Fibroblast of skin of left biceps (primary cell): ENCODE data around the gene TNK1.
A peak's percentile ranks its signal among the peaks of the same experiment; 100 is the strongest.

Source experiments
- DNase-seq, 2 experiments: peaks; one replicate each; pipeline ENCODE4 v3.0.0-alpha.2; 2013; ENCODE audit warnings: low read depth in 2 of 2

TNK1 gene

DNA sequence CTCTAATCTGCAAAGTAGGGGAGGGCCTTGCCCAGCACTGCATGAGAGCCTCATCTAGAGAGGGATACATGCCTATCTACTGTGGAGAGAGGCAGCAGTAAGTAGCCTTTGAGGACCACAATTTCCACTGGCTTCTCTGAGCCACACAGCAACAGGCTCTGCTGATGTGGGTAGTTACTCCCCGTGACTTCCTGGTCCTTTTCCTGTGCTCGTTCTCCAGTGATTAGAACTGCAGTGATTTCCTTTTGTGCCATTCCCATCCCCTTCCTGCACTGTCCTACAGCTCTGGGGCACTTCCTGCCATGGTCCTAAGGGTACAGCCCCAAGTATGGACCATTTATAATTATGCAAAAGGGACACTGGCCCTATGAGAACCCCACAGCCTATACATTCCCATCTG lies 10.4 kb downstream of the TNK1 start:
- DNase-seq = no peak

GRCh38 chr17:7392696-7393612 lies 12.1 kb downstream of the TNK1 start:
- no peak for DNase-seq

DNA sequence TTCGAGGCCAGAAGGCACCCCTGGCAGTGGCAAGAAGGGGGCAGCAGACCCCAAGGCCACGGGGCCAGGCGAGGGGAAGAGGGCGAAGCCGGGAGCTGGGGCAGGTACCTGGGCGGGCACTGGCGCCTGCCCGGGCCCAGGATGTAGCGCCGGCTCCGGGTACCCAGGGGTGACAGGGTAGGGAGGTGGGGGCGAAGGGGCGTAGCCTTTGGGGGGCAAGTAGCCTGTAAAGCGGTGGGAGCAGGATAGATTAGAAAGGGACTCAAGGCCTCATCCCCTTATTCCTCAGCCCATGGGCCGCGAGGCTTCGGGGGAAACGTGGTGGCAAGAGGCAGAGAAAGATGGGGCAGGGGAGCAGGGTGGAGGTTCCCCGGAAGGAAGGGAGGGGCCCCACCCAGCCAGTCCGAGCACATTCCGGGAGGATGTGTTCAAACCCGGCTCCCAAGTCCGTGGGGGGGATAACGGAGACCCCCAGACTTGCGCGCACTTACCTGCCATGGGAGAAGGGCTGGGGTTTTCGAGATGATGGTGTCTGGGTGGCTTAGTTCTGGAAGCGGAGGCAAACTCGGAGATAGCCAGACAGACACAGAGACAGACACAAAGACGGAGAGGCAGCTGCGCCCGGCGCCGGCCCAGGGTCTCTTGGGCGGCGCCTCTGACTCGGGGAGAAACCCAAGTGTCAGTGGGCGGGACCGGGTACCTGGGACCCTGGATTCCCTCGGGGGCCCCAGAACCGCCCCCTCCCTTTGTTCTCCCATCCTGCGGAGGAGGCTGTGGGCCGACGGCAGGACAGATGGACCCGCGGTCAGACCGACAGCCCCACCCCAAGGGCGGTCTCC lies 12.9 kb downstream of the TNK1 start:
- DNase-seq = no peak

GRCh38 chr17:7394452-7395191 lies 13.7 kb downstream of the TNK1 start, which contains the start of gene PLSCR3:
Gene PLSCR3 (minus strand): TSS chr17:7394525. CDS start chr17:7394110, 415 bp downstream.
- peak; percentile 40 to 52 for DNase-seq

DNA sequence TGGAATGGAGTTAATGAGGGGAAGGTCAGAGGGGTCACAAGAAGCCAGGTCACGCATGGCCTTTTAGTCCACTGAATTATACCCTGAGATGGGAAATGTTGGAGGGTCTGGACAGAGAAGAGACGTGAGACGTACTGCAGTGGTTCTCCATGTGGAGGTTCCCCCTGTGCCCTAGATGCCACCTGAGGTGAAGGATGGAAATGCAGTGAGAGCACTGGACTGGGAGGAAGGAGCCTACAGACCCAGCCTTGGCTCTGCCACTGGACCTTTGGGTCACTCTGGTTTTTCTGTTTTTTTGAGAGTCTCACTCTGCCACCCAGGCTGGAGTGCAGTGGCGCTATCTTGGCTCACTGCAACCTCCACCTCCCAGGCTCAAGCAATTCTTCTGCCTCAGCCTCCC lies 15.3 kb downstream of the TNK1 start:
- no peak for DNase-seq

DNA sequence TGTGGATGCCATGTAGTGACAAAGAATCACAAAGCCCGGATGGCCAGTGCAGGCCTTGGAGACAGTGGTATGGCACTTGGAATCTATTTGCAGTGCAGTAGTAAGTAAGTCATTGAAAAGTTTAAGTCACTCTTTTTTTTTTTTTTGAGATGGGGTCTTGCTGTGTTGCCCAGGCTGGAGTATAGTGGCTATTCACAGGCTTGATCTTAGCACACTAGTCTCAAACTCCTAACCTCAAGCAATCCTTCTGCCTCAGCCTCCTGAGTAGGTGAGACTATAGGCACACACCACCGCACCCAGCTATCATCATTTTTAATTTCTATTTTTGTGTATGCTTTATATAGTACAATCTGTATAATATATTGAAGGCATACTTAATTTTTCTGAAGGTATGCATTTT lies 17.7 kb downstream of the TNK1 start:
- DNase-seq = no peak

GRCh38 chr17:7403043-7403726 lies 22.3 kb downstream of the TNK1 start:
- no peak for DNase-seq

DNA sequence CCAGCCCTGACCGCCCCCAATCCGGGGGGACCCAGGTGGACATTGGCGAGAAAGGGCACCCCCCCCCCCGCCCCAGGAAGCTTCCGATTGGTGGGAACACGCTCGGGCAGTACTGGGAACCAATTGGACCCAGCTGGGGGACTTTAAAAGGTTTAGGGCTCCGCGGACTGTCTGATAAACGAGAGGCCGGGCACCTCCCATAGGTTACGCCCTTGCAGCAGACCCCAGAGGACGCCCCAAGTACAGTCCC lies 22.8 kb downstream of the TNK1 start:
- DNase-seq = no peak

DNA sequence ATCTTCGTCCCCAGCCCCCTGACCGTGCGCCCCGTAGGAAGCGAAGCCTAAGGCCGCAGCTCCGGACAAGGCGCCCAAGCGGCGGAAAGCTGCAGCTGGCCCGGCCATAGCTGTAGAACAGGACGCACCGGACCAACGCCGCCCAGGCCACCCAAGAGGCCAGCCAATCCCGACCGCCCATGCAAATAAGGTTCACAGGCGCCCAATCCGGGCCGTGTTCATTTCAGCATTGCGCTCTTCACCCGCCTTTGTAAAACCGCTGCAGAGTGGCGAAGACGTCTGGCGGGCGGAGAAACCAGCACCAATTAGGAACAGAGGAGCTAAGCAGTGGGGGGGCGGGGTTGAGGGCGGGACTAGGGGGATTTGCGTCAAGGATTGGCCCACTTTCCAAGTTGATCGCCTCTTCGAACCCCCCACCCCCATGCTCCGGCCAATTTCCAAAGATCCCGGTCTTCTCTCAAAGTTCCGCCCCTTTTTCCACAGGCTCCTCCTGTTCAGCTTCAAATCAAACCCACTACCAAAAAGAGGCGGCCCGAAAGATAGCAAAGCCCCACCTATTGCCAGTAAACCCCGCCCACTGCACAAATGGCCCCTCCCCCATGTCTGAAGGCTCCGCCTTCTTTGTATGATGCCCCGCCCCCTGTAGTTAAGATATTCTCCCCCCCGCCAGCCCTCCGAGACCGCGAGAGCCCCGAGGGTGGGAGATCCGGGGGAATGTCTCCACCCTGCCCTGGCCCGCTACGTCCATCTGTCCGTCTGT lies 23.3 kb downstream of the TNK1 start, which contains the start of gene TMEM256:
Gene TMEM256, minus strand, starts transcription at position 121 of the 760 bp plus-strand sequence. Its CDS starts 13 bp downstream, at position 108.
- DNase-seq = peak; percentile 99

- no peak for DNase-seq
Measured at GRCh38 chr17:7404737-7405349, 24.0 kb downstream of the TNK1 start.

- DNase-seq = no peak
Measured at GRCh38 chr17:7405350-7406234, 24.7 kb downstream of the TNK1 start.

DNA sequence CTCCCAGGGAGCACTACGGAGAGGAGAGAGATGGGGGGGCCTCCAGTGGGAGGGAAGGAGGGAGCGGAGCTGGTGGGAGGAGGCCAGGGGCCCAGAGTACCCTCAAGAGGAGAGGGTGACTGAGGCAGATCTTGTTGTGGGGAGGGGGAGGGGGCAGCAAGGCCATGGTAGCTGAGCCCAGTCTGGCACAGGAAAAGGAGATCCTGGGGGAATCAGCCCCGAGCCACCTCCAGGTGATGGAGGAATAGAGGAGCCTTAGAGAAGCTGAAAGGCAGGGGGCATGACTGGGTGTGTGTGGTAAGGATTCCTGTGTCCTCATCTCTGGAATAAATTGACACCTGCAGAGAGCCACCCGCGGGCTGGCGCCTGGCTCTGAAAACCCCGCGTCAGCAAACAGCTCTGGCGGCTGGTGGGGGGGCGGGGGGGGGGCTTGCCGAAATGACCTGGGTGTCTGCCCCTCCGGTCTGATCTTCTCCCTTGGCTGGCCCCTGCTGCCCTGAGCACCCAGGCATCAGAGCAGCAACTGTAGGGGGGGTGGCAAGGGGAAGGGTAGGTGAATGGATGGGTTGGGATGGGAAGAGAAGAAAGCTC lies 25.4 kb downstream of the TNK1 start:
- DNase-seq = no peak

GRCh38 chr17:7407082-7407481 lies 26.2 kb downstream of the TNK1 start:
- no peak for DNase-seq

GRCh38 chr17:7407485-7408251 lies 26.8 kb downstream of the TNK1 start, which contains the start of gene NLGN2:
Gene NLGN2 (plus strand): TSS chr17:7407845. CDS start chr17:7408256, 411 bp downstream.
- DNase-seq = no peak

DNA sequence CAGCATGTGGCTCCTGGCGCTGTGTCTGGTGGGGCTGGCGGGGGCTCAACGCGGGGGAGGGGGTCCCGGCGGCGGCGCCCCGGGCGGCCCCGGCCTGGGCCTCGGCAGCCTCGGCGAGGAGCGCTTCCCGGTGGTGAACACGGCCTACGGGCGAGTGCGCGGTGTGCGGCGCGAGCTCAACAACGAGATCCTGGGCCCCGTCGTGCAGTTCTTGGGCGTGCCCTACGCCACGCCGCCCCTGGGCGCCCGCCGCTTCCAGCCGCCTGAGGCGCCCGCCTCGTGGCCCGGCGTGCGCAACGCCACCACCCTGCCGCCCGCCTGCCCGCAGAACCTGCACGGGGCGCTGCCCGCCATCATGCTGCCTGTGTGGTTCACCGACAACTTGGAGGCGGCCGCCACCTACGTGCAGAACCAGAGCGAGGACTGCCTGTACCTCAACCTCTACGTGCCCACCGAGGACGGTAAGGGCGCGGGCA lies 27.4 kb downstream of the TNK1 start:
- DNase-seq = no peak

DNA sequence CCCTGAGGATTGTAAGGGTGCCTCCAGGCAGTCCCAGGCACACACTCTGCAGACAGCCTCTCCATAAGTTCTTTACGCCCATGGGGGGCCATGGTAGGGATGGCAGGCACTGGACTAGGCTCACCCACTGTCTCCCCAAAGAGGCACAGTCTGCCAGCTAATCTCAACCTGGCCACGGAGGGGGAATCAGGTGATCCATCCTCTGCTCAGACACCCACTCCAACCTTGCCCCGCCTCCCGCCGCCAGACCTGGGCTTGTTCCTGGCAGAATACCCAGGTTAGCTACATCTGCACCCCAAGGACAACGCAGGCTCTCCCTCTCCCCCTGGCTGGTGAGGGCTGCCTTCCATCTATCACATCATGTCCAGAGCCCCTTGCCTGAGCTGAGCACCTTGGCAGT lies 28.0 kb downstream of the TNK1 start:
- DNase-seq = no peak

GRCh38 chr17:7409716-7410115 lies 28.8 kb downstream of the TNK1 start:
- no peak for DNase-seq
